GM18499 (cell line): ENCODE data around the gene KLHDC7B.

ENCODE experiments used
- ATAC-seq: cut with Tn5 transposase; IDR thresholded peaks from one replicate; pipeline ENCODE4 v1.9.1; 2021; ENCODE audit warnings: moderate number of reproducible peaks; ENCODE audit not compliant: insufficient read depth, unreplicated experiment

Gene KLHDC7B

DNA sequence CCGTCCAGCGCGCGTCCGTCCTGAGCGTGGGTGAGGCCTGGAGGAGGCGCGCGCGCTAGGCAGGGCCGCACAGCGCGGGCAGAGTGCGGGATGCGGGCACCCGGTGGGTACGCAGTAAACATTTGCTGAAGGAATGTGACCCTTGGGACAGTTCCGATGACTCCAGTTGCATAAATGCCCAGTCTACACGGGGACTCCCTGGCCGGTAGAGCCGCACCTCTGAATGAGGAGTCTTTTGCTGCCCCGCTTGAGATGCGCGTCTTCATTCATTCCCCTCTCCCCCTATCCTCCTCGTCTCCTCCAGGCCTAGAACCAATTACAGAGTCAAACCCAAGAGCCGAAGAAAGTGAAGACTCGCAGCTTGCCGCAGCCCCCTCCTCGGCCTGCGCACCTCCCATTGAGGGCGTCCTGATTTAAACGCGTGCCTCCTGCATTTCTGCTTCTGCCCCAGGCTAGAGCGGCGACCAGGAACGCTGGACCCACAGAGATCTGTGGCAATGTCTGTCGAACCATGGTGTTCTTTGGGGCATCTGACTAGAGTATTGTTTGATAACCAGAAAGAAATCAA, 37.7 kb downstream of the KLHDC7B start:
- peak; percentile 13 for ATAC-seq

DNA sequence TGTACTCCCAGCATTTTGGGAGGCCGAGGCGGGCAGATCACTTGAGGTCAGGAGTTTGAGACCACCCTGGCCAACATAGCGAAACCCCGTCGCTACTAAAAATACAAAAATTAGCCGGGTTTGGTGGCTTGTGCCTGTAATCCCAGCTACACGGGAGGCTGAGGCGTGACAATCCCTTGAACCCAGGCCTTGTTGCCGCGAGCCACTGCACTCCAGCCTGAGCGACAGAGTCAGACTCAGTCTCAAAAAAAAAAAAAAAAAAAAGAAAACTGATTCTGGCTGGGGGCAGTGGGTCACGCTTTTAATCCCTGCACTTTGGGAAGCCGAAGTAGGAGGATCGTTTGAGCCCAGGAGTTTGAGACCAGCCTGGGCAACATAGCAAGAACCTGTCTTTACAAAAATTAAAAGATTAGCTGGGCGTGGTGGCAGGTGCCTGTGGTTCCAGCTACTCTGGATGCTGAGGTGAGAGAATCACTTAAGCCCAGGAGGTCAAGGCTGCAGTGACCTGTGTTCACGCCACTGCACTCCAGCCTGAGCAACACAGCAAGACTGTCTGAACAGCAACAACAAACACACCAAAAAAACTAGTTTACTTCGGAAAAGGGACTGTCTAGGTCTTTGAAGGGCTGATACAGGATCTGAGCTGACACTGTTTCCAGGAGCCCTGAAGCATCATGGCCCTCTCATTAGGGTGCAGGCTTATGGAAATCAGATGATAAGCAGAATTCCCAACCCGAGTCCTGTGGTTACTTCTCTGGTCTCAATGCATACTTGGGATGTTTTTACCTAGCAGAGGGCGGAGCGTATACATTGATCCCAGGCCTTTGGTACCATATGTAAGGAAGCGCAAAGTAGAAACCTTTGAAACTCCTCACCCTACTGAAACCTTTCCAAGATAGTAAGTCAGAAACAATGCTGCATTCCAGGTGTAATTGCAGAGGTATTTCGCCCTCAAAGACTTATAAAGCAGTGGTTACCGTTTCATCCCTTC, 38.7 kb downstream of the KLHDC7B start:
- no peak for ATAC-seq

GRCh38 chr22:50585238-50585637, 39.5 kb downstream of the KLHDC7B start:
- ATAC-seq: no peak

- no peak for ATAC-seq
These were observed 40.1 kb downstream of the KLHDC7B start for GRCh38 chr22:50585781-50586180.

DNA sequence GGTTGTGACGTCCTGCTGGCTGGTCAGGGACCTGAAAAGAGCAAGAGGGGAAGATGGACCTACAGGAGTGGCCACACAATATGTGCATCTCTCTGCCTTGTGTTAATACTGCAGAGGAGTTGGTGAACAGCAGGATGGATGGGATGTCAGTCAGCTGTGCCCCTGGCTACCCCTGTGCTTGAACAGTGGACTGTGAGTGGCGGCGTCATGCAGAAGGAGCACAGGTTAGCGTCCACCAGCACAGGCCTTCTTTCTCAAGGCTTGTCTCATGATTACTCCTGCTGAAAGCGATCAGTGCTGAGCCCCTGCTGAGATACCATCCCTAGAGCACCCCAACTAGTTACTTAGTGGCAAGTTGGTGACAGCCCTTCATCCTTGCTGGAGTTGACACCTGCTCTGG, 40.7 kb downstream of the KLHDC7B start:
- ATAC-seq: no peak

- no peak for ATAC-seq
These were observed 41.7 kb downstream of the KLHDC7B start for GRCh38 chr22:50587407-50587806.

DNA sequence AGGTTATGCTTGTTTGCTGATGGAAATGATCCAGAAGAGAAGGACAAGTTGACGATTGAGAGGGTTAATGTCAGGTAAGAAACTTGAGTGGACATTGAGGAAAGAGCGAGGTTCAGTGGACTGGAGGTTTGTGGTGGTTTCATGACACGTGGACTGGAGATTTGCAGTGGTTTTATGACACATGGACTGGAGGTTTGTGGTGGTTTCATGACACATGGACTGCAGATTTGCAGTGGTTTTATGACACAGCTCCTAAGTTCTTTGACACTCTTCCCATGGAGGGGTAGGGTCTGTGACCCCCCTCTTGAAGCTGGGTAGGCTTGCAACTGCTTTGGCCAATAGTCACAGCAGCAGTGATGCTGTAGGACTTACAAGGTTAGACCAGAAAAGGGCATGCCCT, 49.5 kb downstream of the KLHDC7B start:
- no peak for ATAC-seq

- no peak for ATAC-seq
These were observed 51.4 kb downstream of the KLHDC7B start for GRCh38 chr22:50597097-50597496.

DNA sequence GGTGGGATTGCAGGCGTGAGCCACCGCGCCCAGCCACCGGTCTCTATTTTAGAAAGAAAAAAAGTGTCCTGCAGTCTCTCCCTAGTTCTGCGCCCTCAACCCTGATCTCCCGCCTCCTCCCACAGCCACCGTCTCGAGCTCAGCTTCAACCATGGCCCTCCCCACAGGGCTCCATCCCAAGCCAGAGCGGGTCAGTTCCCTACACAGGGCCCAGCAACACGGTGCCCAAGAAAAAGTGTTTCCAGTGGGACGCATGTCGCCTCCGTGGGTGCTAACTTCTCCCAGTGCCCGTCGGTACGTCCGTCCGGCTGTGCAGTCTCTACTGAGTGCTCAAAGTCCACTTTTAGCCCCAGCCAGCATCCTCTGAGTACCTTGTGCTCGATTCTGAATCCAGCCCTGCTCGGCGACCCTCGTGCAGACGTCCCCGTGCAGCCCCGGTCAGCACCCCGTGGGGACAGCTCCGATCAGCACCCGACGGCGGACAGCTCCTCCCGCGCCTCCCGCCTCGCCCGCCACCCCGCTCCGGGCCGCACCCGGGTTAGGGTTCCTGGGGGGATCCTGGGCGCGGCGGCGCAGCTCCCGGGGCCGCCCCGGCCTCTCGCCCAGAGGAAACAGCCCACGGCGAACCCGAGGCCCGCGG, 54.2 kb downstream of the KLHDC7B start:
- no peak for ATAC-seq

DNA sequence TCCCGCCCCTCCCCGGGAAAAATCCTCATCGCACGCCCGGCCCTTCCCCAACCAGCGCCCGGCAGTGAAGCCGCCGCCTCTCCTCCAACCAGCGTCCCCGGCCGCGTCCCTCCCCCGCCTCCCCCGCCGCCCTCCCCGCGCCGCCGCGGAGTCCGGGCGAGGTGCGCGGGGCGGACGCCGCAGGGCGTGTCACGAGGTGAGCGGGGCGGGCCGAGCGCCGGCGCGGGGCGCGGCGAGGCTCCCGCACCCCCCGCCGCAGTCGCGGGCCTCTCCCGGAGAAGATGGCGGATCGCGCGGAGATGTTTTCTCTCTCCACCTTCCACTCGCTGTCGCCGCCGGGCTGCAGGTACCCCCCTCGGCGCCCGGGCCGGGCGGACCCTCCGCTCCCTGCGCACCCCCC, 54.8 kb downstream of the KLHDC7B start, which contains the start of gene MAPK8IP2:
TSS of gene MAPK8IP2 (plus strand) at position 256 of the 400 bp plus-strand sequence. CDS start at position 282, 26 bp downstream.
- no peak for ATAC-seq
